DOHH2 (cell line): ENCODE data around the gene EBNA1BP2.

Experiments
- CTCF ChIP-seq: fragments of 200-600 bp; sonication (generic); IDR thresholded peaks from one replicate; pipeline ENCODE4 v1.5.1; 2014; ENCODE audit warnings: antibody characterized with exemption, mild to moderate bottlenecking, low read depth, low read length; ENCODE audit not compliant: poor library complexity, severe bottlenecking
- EZH2phosphoT487 ChIP-seq: fragments of 200-600 bp; sonication (generic); IDR thresholded peaks from 2 replicates; pipeline ENCODE4 v1.6.1; 2017; ENCODE audit warnings: borderline replicate concordance, mild to moderate bottlenecking, antibody characterized with exemption, low read length, moderate library complexity, mixed read lengths

- TF ChIP-seq CTCF (no peak), EZH2phosphoT487 (no peak)
Measured at GRCh38 chr1:43184995-43185394, 12.9 kb upstream of the EBNA1BP2 start.
